H54 (cell line): ENCODE results near the gene FAM20A.

Experiments
- DNase-seq: peaks from one replicate; pipeline ENCODE4 v3.0.0; 2011; ENCODE audit warnings: low spot score, mixed read lengths; ENCODE audit not compliant: insufficient read length
- FAIRE-seq: peaks from 3 replicates; lab custom pipeline; 2011; peaks lifted over from hg19 to GRCh38; lab: Jason Lieb, UNC
- POLR2A ChIP-seq: IDR thresholded peaks from 2 replicates; pipeline ENCODE4 v1.6.1; 2011; ENCODE audit warnings: low read depth, mild to moderate bottlenecking, low read length

FAM20A gene

GRCh38 chr17:68616334-68616733 lies 15.2 kb upstream of the FAM20A start:
- no peak for TF ChIP-seq POLR2A
- DNase-seq, result no peak
- FAIRE-seq, result no peak

- TF ChIP-seq POLR2A, result no peak
- no peak for DNase-seq
- no peak for FAIRE-seq
Observed at GRCh38 chr17:68614718-68615117, 13.6 kb upstream of the FAM20A start.

GRCh38 chr17:68613739-68614298 lies 12.7 kb upstream of the FAM20A start:
- DNase-seq (no peak), FAIRE-seq (peak; percentile 78)
- no peak for TF ChIP-seq POLR2A

- FAIRE-seq, result no peak
- no peak for TF ChIP-seq POLR2A
- DNase-seq, result no peak
Observed at GRCh38 chr17:68612923-68613292, 11.7 kb upstream of the FAM20A start.

- no peak for DNase-seq
- no peak for TF ChIP-seq POLR2A
- peak; percentile 30 for FAIRE-seq
Observed at GRCh38 chr17:68612209-68612922, 11.2 kb upstream of the FAM20A start.

- DNase-seq (no peak), FAIRE-seq (no peak)
- TF ChIP-seq POLR2A, result no peak
Observed at GRCh38 chr17:68611353-68612208, 10.4 kb upstream of the FAM20A start.

GRCh38 chr17:68610554-68610953 lies 9.4 kb upstream of the FAM20A start:
- TF ChIP-seq POLR2A, result no peak
- FAIRE-seq (no peak), DNase-seq (no peak)

- TF ChIP-seq POLR2A, result no peak
- DNase-seq, result no peak
- no peak for FAIRE-seq
Observed at GRCh38 chr17:68608515-68609130, 7.5 kb upstream of the FAM20A start.

- DNase-seq, result no peak
- no peak for TF ChIP-seq POLR2A
- FAIRE-seq, result no peak
Observed at GRCh38 chr17:68606451-68607307, 5.5 kb upstream of the FAM20A start.

GRCh38 chr17:68605914-68606313 lies 4.7 kb upstream of the FAM20A start:
- TF ChIP-seq POLR2A, result no peak
- DNase-seq (no peak), FAIRE-seq (no peak)

- FAIRE-seq, result no peak
- TF ChIP-seq POLR2A, result no peak
- no peak for DNase-seq
Observed at GRCh38 chr17:68603656-68604055, 2.5 kb upstream of the FAM20A start.

GRCh38 chr17:68603027-68603426 lies 1.9 kb upstream of the FAM20A start:
- DNase-seq (no peak), FAIRE-seq (no peak)
- TF ChIP-seq POLR2A, result no peak

- TF ChIP-seq POLR2A, result no peak
- no peak for FAIRE-seq
- DNase-seq, result no peak
Observed at GRCh38 chr17:68602289-68602688, 1.1 kb upstream of the FAM20A start.
